Diencephalon (tissue), 1 donor: ENCODE data around the gene PPP1R2B. TPM values are rescaled to one million over a fixed set of nuclear protein-coding genes. Genes with fewer than 3 reads are reported as not detected.

Source experiments
- small RNA-seq: library from RNA; depleted of rRNA; stranded (forward); fragments of <200 nt; gene quantifications from one replicate; pipeline ENCODE3, GENCODE V24; 2014
- total RNA-seq: library from RNA; depleted of rRNA; stranded (reverse); fragments of >200 nt; gene quantifications from one replicate; pipeline ENCODE4 v1.2.3, GENCODE V29; 2014

Gene PPP1R2B
- total RNA-seq, result 0.23 TPM

GRCh38 chr5:156850206-156850751 is at the start of gene PPP1R2B:
PPP1R2B (plus strand) TSS chr5:156850295; CDS start chr5:156850563, 268 bp downstream.

Small RNA genes lying within 50 kb of the gene (small RNA-seq; reads per million reads assigned to genes)
- not detected for gene RNU6-556P

Other genes starting within 250 kb of the PPP1R2B start
- gene TIMD4, start 112.9 kb downstream of the PPP1R2B start, total RNA-seq, result 0.23 TPM
- 0.23 TPM for gene HAVCR1, start 208.8 kb downstream of the PPP1R2B start, total RNA-seq